Panc1 (cell line): ENCODE results near the gene DCN. TPM values are rescaled to one million over a fixed set of nuclear protein-coding genes. Genes with fewer than 3 reads are reported as not detected.

Experiments used
- ATAC-seq: fragments of 200-7000 bp; cut with Tn5 transposase; 2 replicates; pipeline ENCODE4 v1.9.1; 2020; ENCODE audit warnings: mild to moderate bottlenecking, moderate library complexity
- BruUV-seq: library from RNA; stranded (reverse); fragments of 400-500 nt; replicated peaks from 2 replicates; lab custom pipeline; 2021; lab: Mats Ljungman, UMichigan
- CTCF ChIA-PET: fragments of 300-600 bp; sonication (Branson Sonifier 250); formaldehyde crosslinking; loops from one replicate; lab custom pipeline; 2022; ENCODE audit warnings: antibody characterized with exemption; lab: Charles Lee
- POLR2A ChIA-PET: fragments of 300-600 bp; sonication (Branson Sonifier 250); formaldehyde crosslinking; loops from one replicate; lab custom pipeline; 2022; ENCODE audit warnings: antibody characterized with exemption; lab: Charles Lee
- DNase-seq: peaks from one replicate; pipeline ENCODE4 v3.0.0-alpha.2; 2010; ENCODE audit warnings: low read depth, low spot score
- H3K27ac ChIP-seq: 2 replicates; pipeline ENCODE4 v1.5.1; 2011; ENCODE audit warnings: mild to moderate bottlenecking, low read length, inconsistent platforms
- H3K27me3 ChIP-seq: fragments of 200-500 bp; sonication (Bioruptor generic); 2 replicates; pipeline ENCODE4 v1.6.0; 2014; ENCODE audit warnings: low read length, inconsistent platforms; ENCODE audit not compliant: control insufficient read depth, insufficient read depth
- H3K36me3 ChIP-seq: fragments of 200-500 bp; sonication (Bioruptor generic); 2 replicates; pipeline ENCODE4 v1.5.1; 2014; ENCODE audit warnings: inconsistent platforms, mild to moderate bottlenecking, low read length, moderate library complexity; ENCODE audit not compliant: control insufficient read depth, insufficient read depth
- H3K4me1 ChIP-seq: 2 replicates; pipeline ENCODE4 v1.5.1; 2011; ENCODE audit warnings: inconsistent platforms, mild to moderate bottlenecking, low read length, moderate library complexity; ENCODE audit not compliant: control insufficient read depth, insufficient read depth
- H3K4me3 ChIP-seq, 2 experiments: 2 replicates each; pipeline ENCODE4 v1.5.1; 2011 to 2012; ENCODE audit warnings: low read depth in 2 of 2, low read length in 2 of 2, mild to moderate bottlenecking in 2 of 2, inconsistent platforms in 1 of 2, moderate library complexity in 1 of 2
- H3K9me3 ChIP-seq: fragments of 200-500 bp; sonication (Bioruptor generic); 2 replicates; pipeline ENCODE4 v1.5.1; 2014; ENCODE audit warnings: low read depth, mild to moderate bottlenecking, inconsistent platforms, low read length, moderate library complexity; ENCODE audit not compliant: control insufficient read depth, insufficient read depth
- CTCF ChIP-seq: fragments of 450-650 bp; IDR thresholded peaks from 2 replicates; pipeline ENCODE4 v1.5.1; 2017; ENCODE audit warnings: mild to moderate bottlenecking
- POLR2AphosphoS5 ChIP-seq: IDR thresholded peaks from 2 replicates; pipeline ENCODE4 v1.6.1; 2012; ENCODE audit warnings: mild to moderate bottlenecking, low read depth, low read length, moderate library complexity
- REST ChIP-seq, 2 experiments: IDR thresholded peaks; 2 replicates each; pipeline ENCODE4 v1.6.1; 2011 to 2012; ENCODE audit warnings: low read depth in 2 of 2, control low read depth in 1 of 2, low read length in 1 of 2, mild to moderate bottlenecking in 1 of 2, moderate library complexity in 1 of 2; ENCODE audit not compliant: insufficient read depth in 1 of 2
- SIN3A ChIP-seq: IDR thresholded peaks from 2 replicates; pipeline ENCODE4 v1.6.1; 2012; ENCODE audit warnings: low read depth, mild to moderate bottlenecking, low read length, moderate library complexity, borderline replicate concordance; ENCODE audit not compliant: insufficient read depth
- TCF7L2 ChIP-seq: IDR thresholded peaks from 2 replicates; pipeline ENCODE4 v1.6.1; 2011; ENCODE audit warnings: mild to moderate bottlenecking, low read depth, low read length, inconsistent platforms
- in situ Hi-C: cut with HindIII; loops from 2 replicates; pipeline ENCODE4 v1.10.0; 2016; ENCODE audit warnings: low sequenced_read_pairs, low pct_unique_long_range_greater_than_20kb
- intact Hi-C: fragments of 100-400 bp; cut with micrococcal nuclease; formaldehyde crosslinking; loops from one replicate; pipeline ENCODE4 v1.10.0; 2022; ENCODE audit not compliant: unreplicated experiment
- total RNA-seq: library from RNA; stranded (reverse); gene quantifications from one replicate; pipeline ENCODE4 v1.2.1, GENCODE V29; 2021; ENCODE audit not compliant: unreplicated experiment

Gene DCN
- total RNA-seq, 1 experiment from 2014 or later: 1.9 TPM

DNA sequence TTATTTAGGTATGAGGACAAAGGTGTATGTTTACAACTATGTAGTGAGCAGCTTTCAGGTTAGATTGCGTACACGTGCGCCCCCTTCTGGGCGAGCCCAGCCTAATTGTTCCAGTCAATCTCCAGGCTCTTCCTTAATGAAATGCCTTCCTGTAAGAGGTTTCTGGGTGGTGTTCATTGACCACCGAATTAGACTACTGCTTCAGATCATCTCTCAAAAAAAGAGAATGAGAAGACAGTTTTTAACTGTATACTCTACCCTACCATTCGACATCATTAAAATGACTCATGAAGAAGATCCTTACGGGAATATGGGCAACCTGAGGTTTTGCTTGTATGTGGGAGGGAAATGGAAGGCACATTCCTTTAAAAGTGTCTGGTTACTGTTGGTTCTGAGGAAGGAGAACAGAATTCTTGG lies 73.5 kb downstream of the DCN start:
- DNase-seq (peak; percentile 15), ATAC-seq (no peak)
- H3K4me3 ChIP-seq: no peak overlapping the region
- H3K27ac ChIP-seq: no peak overlapping the region
- no TSS peak for BruUV-seq
- in situ Hi-C loops: no loop called here
- ChIA-PET POLR2A (no interaction called here), CTCF (no interaction called here)
- no peak for TF ChIP-seq POLR2AphosphoS5
- TF ChIP-seq REST (IDR thresholded peaks at IDR 0.05; ENCODE audit: insufficient read depth in 1 of 2, low read depth in 2 of 2, low read length in 1 of 2): no peak
- TF ChIP-seq CTCF: peak; percentile 71
- no peak for TF ChIP-seq SIN3A
- no peak for TF ChIP-seq TCF7L2
- H3K27me3 ChIP-seq: no peaks in the 10 kb centered on the region
- no peaks in the 10 kb centered on the region for H3K4me1 ChIP-seq
- no peaks in the 10 kb centered on the region for H3K9me3 ChIP-seq
- no peaks in the 10 kb centered on the region; the same call in 1 of the 2 replicates for H3K36me3 ChIP-seq
- intact Hi-C loops: loop anchor here (2.0 kb wide), 1 partner anchor 130 kb away; no protein-coding TSS in a partner anchor

- no TSS peak for BruUV-seq
- no peaks in the 10 kb centered on the region for H3K4me1 ChIP-seq
- no peaks in the 10 kb centered on the region for H3K9me3 ChIP-seq
- POLR2A ChIA-PET: no interaction called here
- intact Hi-C loops: loop anchor here (2.0 kb wide), 1 partner anchor 129 kb away; no protein-coding TSS in a partner anchor
- ATAC-seq (no peak), DNase-seq (no peak)
- no peaks in the 10 kb centered on the region; the same call in 1 of the 2 replicates for H3K36me3 ChIP-seq
- no peak for TF ChIP-seq CTCF
- TF ChIP-seq TCF7L2: no peak
- no peak for TF ChIP-seq REST (IDR thresholded peaks at IDR 0.05; ENCODE audit: insufficient read depth in 1 of 2, low read depth in 2 of 2, low read length in 1 of 2)
- TF ChIP-seq SIN3A: no peak
- TF ChIP-seq POLR2AphosphoS5: no peak
- H3K27ac ChIP-seq: no peak overlapping the region
- H3K4me3 ChIP-seq: no peak overlapping the region
- in situ Hi-C loops: no loop called here
- no peaks in the 10 kb centered on the region for H3K27me3 ChIP-seq
- CTCF ChIA-PET: no interaction called here
Measured at GRCh38 chr12:91108196-91108755, 74.3 kb downstream of the DCN start.
